Ishikawa (cell line): ENCODE data around the gene ZFAND3.

Experiments
- CEBPB ChIP-seq: IDR thresholded peaks from 2 replicates; pipeline ENCODE4 v1.6.1; 2012
- CREB1 ChIP-seq: IDR thresholded peaks from 2 replicates; pipeline ENCODE4 v1.6.1; 2012; ENCODE audit warnings: low read depth
- EGR1 ChIP-seq: IDR thresholded peaks from 2 replicates; pipeline ENCODE4 v1.6.1; 2012
- EP300 ChIP-seq: IDR thresholded peaks from 2 replicates; pipeline ENCODE4 v1.6.1; 2012; ENCODE audit warnings: borderline replicate concordance
- FOXM1 ChIP-seq: IDR thresholded peaks from 2 replicates; pipeline ENCODE4 v1.6.1; 2012; ENCODE audit warnings: low read depth, borderline replicate concordance
- RAD21 ChIP-seq: IDR thresholded peaks from 2 replicates; pipeline ENCODE4 v1.6.1; 2012; ENCODE audit warnings: low read depth
- TAF1 ChIP-seq: IDR thresholded peaks from 2 replicates; pipeline ENCODE4 v1.6.1; 2012; ENCODE audit warnings: low read depth, mild to moderate bottlenecking
- TCF12 ChIP-seq: IDR thresholded peaks from 2 replicates; pipeline ENCODE4 v1.6.1; 2012; ENCODE audit warnings: low read depth
- TEAD4 ChIP-seq: IDR thresholded peaks from 2 replicates; pipeline ENCODE4 v1.6.1; 2012
- YY1 ChIP-seq: IDR thresholded peaks from 2 replicates; pipeline ENCODE4 v1.6.1; 2012; ENCODE audit warnings: low read depth
- ZBTB7A ChIP-seq: IDR thresholded peaks from 2 replicates; pipeline ENCODE4 v1.6.1; 2012; ENCODE audit warnings: low read depth
- TF ChIP-seq, protein P1 (sequence below): IDR thresholded peaks from 2 replicates; pipeline ENCODE4 v1.6.1; 2012
- TF ChIP-seq, protein P2 (sequence below): IDR thresholded peaks from 2 replicates; pipeline ENCODE4 v1.6.1; 2012
- TF ChIP-seq, protein P3 (sequence below): IDR thresholded peaks from 2 replicates; pipeline ENCODE4 v1.6.1; 2012; ENCODE audit warnings: low read depth, mild to moderate bottlenecking

DNA sequence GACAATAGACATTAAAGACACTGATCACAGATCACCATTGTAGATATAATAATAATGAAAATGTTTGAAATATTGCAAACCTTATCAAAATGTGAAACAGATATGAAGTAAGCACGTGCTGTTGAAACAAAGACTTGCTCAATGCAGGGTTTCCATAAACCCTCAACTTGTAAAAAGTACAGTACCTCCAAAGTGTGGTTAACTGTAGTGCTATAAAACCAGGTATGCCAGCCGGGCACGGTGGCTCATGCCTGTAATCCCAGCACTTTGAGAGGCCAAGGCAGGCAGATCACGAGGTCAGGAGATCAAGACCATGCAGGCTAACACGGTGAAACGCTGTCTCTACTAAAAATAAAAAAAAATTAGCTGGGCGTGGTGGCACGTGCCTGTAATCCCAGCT, 96.6 kb downstream of the ZFAND3 start:
- TF ChIP-seq TAF1 (no peak), FOXM1 (no peak), CREB1 (no peak), TEAD4 (no peak), CEBPB (no peak), EGR1 (no peak), RAD21 (no peak), TCF12 (no peak), YY1 (no peak), EP300 (no peak), ZBTB7A (no peak)
- TF ChIP-seq, protein P1, sequence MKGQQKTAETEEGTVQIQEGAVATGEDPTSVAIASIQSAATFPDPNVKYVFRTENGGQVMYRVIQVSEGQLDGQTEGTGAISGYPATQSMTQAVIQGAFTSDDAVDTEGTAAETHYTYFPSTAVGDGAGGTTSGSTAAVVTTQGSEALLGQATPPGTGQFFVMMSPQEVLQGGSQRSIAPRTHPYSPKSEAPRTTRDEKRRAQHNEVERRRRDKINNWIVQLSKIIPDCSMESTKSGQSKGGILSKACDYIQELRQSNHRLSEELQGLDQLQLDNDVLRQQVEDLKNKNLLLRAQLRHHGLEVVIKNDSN = no peak
- TF ChIP-seq, protein P2, sequence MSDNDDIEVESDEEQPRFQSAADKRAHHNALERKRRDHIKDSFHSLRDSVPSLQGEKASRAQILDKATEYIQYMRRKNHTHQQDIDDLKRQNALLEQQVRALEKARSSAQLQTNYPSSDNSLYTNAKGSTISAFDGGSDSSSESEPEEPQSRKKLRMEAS = no peak
- TF ChIP-seq, protein P3, sequence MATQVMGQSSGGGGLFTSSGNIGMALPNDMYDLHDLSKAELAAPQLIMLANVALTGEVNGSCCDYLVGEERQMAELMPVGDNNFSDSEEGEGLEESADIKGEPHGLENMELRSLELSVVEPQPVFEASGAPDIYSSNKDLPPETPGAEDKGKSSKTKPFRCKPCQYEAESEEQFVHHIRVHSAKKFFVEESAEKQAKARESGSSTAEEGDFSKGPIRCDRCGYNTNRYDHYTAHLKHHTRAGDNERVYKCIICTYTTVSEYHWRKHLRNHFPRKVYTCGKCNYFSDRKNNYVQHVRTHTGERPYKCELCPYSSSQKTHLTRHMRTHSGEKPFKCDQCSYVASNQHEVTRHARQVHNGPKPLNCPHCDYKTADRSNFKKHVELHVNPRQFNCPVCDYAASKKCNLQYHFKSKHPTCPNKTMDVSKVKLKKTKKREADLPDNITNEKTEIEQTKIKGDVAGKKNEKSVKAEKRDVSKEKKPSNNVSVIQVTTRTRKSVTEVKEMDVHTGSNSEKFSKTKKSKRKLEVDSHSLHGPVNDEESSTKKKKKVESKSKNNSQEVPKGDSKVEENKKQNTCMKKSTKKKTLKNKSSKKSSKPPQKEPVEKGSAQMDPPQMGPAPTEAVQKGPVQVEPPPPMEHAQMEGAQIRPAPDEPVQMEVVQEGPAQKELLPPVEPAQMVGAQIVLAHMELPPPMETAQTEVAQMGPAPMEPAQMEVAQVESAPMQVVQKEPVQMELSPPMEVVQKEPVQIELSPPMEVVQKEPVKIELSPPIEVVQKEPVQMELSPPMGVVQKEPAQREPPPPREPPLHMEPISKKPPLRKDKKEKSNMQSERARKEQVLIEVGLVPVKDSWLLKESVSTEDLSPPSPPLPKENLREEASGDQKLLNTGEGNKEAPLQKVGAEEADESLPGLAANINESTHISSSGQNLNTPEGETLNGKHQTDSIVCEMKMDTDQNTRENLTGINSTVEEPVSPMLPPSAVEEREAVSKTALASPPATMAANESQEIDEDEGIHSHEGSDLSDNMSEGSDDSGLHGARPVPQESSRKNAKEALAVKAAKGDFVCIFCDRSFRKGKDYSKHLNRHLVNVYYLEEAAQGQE = no peak
